ENCODE data around the gene NNT. TPM values are rescaled to one million over a fixed set of nuclear protein-coding genes. Genes with fewer than 3 reads are reported as not detected.

NNT gene
- total RNA-seq, 1 donor from 2014 or later: 56.3 TPM

GRCh38 chr5:43615445-43616184 is 12.6 kb downstream of the NNT start:
- no peaks in the 10 kb centered on the region for H3K36me3 ChIP-seq
- no peaks in the 10 kb centered on the region for H3K27me3 Mint-ChIP-seq (ENCODE audit: insufficient read depth, low read depth)
- no peak overlapping the region for H3K4me3 Mint-ChIP-seq
- H2AFZ ChIP-seq (replicated peaks): no peak overlapping the region
- no peaks in the 10 kb centered on the region for H3K79me2 ChIP-seq (ENCODE audit: low read depth)
- H3K4me3 ChIP-seq: no peak overlapping the region
- H3K4me1 ChIP-seq: no peaks in the 10 kb centered on the region
- H3F3A ChIP-seq (ENCODE audit: low read depth): no peaks in the 10 kb centered on the region
- no peak overlapping the region for H3K4me2 ChIP-seq
- peaks cover 26% of the 10 kb centered on the region for H3K36me3 Mint-ChIP-seq
- peaks cover 2% of the 10 kb centered on the region for H3K4me1 Mint-ChIP-seq
- no peak overlapping the region for H3K27ac Mint-ChIP-seq
- no peak overlapping the region for H3K9ac ChIP-seq
- H4K20me1 ChIP-seq (ENCODE audit: low read depth): no peaks in the 10 kb centered on the region
- no peak for DNase-seq (ENCODE audit: low spot score)
- H3K9me3 Mint-ChIP-seq: no peaks in the 10 kb centered on the region
- no peak for TF ChIP-seq EZH2 (IDR thresholded peaks at IDR 0.05)
- TF ChIP-seq EZH2phosphoT487 (IDR thresholded peaks at IDR 0.05): no peak
- no peak for TF ChIP-seq CTCF (IDR thresholded peaks at IDR 0.05)
- H3K9me3 ChIP-seq (ENCODE audit: low read depth): no peaks in the 10 kb centered on the region
- no peaks in the 10 kb centered on the region for H3K27me3 ChIP-seq
- H3K27ac ChIP-seq: no peak overlapping the region

GRCh38 chr5:43616535-43616934 is 13.6 kb downstream of the NNT start:
- H3K4me3 Mint-ChIP-seq: no peak overlapping the region
- no peak overlapping the region for H3K4me3 ChIP-seq

GRCh38 chr5:43619380-43619779 is 16.4 kb downstream of the NNT start:
- TF ChIP-seq EZH2 (IDR thresholded peaks at IDR 0.05) (no peak), CTCF (IDR thresholded peaks at IDR 0.05) (no peak), EZH2phosphoT487 (IDR thresholded peaks at IDR 0.05) (no peak)

More at GRCh38 chr5:43616535-43616934, 13.6 kb downstream of the NNT start:
- Histone ChIP-seq H3K9me3 (ENCODE audit: low read depth) (no peaks in the 10 kb centered on the region), H3K4me1 (no peaks in the 10 kb centered on the region), H3K27ac (no peak overlapping the region), H3F3A (ENCODE audit: low read depth) (no peaks in the 10 kb centered on the region), H3K36me3 (no peaks in the 10 kb centered on the region), H3K79me2 (ENCODE audit: low read depth) (no peaks in the 10 kb centered on the region), H3K4me2 (no peak overlapping the region), H3K9ac (no peak overlapping the region), H4K20me1 (ENCODE audit: low read depth) (no peaks in the 10 kb centered on the region), H3K27me3 (no peaks in the 10 kb centered on the region), H2AFZ (replicated peaks) (no peak overlapping the region)
- H3K36me3 Mint-ChIP-seq: peaks cover 25% of the 10 kb centered on the region
- H3K27me3 Mint-ChIP-seq (ENCODE audit: insufficient read depth, low read depth): no peaks in the 10 kb centered on the region
- H3K4me1 Mint-ChIP-seq: peaks cover 2% of the 10 kb centered on the region
- TF ChIP-seq EZH2phosphoT487 (IDR thresholded peaks at IDR 0.05) (no peak), EZH2 (IDR thresholded peaks at IDR 0.05) (no peak), CTCF (IDR thresholded peaks at IDR 0.05) (no peak)
- no peaks in the 10 kb centered on the region for H3K9me3 Mint-ChIP-seq
- no peak for DNase-seq (ENCODE audit: low spot score)
- H3K27ac Mint-ChIP-seq: no peak overlapping the region

More at GRCh38 chr5:43619380-43619779, 16.4 kb downstream of the NNT start:
- no peak for DNase-seq (ENCODE audit: low spot score)
- Histone ChIP-seq H4K20me1 (ENCODE audit: low read depth) (no peaks in the 10 kb centered on the region), H3K27me3 (no peaks in the 10 kb centered on the region), H3K9me3 (ENCODE audit: low read depth) (no peaks in the 10 kb centered on the region), H3K4me1 (no peaks in the 10 kb centered on the region), H3K4me3 (no peak overlapping the region), H2AFZ (replicated peaks) (no peak overlapping the region), H3K4me2 (no peak overlapping the region), H3K79me2 (ENCODE audit: low read depth) (no peaks in the 10 kb centered on the region), H3K27ac (no peak overlapping the region), H3F3A (ENCODE audit: low read depth) (no peaks in the 10 kb centered on the region), H3K9ac (no peak overlapping the region), H3K36me3 (no peaks in the 10 kb centered on the region)
- Mint-ChIP-seq H3K4me1 (peaks cover 8% of the 10 kb centered on the region), H3K27me3 (ENCODE audit: insufficient read depth, low read depth) (no peaks in the 10 kb centered on the region), H3K4me3 (no peak overlapping the region), H3K27ac (no peak overlapping the region), H3K36me3 (peaks cover 27% of the 10 kb centered on the region), H3K9me3 (no peaks in the 10 kb centered on the region)

Measured in neural progenitor cell (in vitro differentiated cells).